HG03139 (cell line): ENCODE results near the gene SPAG6.
A peak's percentile ranks its signal among the peaks of the same experiment; 100 is the strongest.
"Not testable (repeated sequence)": the region's sequence is repeated elsewhere in the genome, so short reads cannot be mapped to it uniquely, and the experiment has no call there.

Experiments
- ATAC-seq: cut with Tn5 transposase; IDR thresholded peaks from one replicate; pipeline ENCODE4 v1.9.1; 2021; ENCODE audit not compliant: unreplicated experiment

The SPAG6 gene

DNA sequence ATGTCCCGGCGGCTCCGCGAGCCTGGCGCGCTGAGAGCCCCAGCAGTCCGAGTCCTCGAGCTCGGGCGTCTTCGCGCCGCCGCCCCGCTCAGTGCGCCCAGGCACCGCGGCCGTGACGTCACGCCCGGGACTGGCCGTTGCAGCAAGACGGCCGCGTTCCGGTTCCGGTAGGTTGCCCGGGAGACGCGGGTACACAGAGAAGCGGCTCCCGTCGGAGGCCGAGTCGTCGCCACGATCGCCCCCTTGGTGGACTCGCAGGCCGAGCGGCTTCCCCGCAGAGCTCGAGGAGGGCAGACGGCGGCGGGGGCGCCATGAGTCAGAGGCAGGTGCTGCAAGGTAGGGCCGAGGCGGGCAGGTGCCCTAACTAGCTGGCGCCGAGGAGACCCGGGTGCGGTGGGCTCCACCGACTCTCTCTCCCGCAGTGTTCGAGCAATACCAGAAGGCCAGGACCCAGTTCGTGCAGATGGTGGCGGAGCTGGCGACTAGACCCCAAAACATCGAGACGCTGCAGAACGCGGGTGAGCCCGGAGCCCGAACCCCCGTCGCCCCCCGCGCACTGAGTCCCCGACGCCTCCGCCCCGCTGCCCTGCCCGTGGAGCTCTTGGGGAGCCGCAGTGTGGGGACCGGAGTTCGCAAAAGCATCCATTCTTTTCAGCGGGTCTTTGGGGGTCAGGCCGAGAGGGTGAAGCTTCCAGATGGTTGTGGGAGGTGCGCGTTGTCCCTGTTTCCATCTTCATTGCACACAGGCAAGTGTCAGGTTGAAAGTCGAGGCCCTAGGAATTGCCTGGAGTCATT is at the start of gene SPAG6:
SPAG6 (plus strand) TSS at position 196 of the 795 bp plus-strand sequence; CDS start at position 312, 116 bp downstream.
- ATAC-seq: no peak

- ATAC-seq: no peak
Observed at GRCh38 chr10:22301193-22301592, 44.1 kb upstream of the SPAG6 start.

- ATAC-seq: no peak
Observed at GRCh38 chr10:22303461-22303860, 41.8 kb upstream of the SPAG6 start.

DNA sequence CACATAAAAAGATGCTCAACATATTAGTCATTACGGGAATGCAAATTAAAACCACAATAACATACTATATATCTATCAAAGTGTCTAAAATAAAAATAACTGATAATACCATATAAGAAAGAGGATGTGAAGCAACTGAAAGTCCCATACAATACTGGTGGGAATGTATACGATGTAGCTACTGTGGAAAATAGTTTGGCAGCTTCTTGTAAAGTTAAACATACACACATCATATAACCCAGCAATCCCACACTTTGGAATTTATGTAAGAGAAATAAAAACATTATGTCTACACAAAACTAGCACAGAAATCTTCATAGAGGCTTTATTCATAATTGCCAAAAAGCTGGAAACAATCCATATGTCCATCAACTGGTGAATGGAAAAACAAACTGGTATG is 39.6 kb upstream of the SPAG6 start:
- no peak for ATAC-seq

DNA sequence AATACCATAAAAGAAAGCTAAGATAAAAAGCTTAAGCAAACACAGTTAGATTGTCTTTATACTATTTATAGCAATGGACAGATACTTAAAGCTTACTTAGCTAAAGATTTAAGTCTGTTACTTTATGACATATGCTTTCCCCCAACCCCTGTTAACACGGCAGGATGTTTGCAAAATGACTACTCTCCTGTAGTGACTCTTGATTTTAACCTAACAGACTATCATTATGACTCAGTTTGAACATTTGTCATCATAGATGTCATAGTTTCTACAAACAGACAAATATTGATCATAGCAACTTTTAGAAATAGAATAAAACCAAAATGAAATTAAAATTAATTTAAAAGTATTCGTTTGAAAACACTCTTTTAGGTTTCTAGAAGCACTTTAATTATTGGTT is 36.9 kb upstream of the SPAG6 start:
- ATAC-seq: peak; percentile 91

GRCh38 chr10:22309180-22310000 is 35.9 kb upstream of the SPAG6 start:
- no peak for ATAC-seq

DNA sequence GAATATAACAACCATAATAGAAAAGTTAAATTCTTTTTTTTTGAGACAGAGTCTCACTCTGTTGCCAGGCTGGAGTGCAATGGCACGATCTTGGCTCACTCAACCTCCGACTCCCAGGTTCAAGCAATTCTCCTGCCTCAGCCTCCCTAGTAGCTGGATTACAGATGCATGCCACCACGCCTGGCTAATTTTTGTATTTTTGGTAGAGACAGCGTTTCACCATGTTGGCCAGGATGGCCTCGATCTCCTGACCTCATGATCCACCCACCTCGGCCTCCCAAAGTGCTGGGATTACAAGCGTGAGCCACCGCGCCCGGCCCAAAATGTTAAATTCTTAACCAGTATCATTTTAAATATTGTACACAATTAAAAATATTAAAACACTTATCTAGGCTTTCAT is 35.3 kb upstream of the SPAG6 start:
- not testable (repeated sequence) for ATAC-seq

- ATAC-seq: no peak
Observed at GRCh38 chr10:22310928-22311327, 34.4 kb upstream of the SPAG6 start.

DNA sequence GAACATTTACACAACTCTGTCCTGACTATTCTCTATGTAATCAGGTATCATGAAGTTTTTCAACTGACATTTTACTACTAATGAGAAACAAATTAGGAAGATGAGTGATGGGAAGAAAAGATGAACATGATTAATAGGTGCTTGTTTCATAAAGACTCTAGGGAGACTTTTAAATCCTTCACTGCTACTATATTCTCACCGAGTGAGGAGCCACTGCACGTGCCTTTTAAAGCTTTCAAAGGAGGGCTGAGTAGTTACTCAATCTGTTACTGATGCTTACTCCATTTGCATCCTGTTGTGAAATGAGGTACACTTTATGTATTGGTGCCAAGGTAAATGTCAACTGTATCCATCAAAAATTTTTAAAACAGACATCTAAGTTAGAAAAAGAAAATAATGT is 30.4 kb upstream of the SPAG6 start:
- no peak for ATAC-seq

DNA sequence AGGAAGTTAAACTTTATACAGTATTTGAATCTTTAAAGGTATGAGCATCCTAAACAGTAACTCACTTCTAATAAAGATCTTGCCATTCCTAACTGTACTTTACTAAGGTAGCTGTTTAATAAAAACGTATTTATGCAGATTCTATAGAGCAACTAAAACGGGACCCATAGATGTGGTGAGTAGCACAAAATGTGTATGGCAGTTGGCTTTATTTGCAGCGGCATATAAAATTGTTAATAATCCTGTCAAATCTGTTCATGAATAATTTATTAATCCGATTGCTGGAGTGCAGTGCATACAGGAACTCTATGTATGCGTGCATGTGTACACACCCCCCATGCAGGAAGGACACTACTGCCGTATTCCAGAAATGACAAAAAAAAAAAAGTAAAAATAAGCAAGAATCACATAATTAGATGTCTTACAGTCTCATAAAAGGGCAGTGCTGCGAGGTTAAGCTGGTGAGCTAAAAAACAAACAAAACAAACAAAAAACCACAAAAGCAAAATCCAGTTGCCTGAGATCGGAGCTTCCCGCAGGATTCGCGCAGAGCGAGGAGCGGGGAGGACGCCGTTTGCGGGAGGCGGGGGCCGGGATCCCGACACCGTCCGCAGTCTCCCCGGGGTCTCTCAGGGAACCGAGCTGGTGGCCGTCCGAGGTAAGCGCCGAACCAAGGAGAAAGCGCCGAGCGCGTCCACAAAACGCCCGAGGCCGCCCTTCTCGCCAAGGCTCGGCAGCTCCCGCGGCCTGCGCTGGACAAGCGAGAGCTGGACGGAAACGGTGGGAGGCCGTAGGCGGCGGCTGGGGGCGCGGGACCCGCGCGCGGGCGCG is 29.6 kb upstream of the SPAG6 start:
- ATAC-seq: peak; percentile 25

DNA sequence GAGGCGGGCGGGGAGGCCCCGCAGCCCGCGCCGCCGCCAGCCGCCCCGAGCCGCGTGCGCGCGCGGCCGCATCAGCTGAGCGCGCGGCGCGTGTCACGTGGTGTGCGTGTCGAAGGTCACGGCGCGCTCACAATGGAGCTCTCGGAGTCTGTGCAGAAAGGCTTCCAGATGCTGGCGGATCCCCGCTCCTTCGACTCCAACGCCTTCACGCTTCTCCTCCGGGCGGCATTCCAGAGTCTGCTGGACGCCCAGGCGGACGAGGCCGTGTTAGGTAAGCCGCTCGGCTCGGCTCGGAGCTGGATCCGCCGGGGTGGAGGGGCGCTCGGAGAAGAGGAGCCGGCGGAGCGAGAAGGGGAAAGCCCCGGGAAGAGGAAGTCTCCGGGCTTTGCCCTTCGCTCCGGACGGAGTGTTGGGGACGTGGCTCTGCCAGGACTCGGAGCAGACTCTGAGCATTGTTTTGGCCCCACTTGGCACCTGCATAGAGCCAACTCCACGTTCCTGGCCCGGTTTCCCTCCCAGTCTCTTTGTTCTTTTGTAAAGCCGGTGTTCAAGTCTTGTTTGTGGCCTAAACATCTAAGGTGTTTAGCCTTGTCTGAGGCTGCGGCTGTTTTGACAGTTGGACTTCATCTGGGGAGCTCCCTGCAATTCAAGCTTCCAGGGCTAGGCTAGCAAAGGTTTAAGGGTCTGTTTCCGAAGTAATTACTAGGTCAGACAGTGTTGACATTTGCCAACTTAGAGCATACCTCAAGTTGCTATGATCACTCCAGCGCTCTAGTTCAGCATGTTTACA is 28.8 kb upstream of the SPAG6 start, which contains the start of gene COMMD3:
COMMD3 (plus strand) TSS at position 103 of the 790 bp plus-strand sequence; CDS start at position 133, 30 bp downstream.
- peak; percentile 44 for ATAC-seq

- peak; percentile 20 for ATAC-seq
Observed at GRCh38 chr10:22317076-22317370, 28.3 kb upstream of the SPAG6 start.

DNA sequence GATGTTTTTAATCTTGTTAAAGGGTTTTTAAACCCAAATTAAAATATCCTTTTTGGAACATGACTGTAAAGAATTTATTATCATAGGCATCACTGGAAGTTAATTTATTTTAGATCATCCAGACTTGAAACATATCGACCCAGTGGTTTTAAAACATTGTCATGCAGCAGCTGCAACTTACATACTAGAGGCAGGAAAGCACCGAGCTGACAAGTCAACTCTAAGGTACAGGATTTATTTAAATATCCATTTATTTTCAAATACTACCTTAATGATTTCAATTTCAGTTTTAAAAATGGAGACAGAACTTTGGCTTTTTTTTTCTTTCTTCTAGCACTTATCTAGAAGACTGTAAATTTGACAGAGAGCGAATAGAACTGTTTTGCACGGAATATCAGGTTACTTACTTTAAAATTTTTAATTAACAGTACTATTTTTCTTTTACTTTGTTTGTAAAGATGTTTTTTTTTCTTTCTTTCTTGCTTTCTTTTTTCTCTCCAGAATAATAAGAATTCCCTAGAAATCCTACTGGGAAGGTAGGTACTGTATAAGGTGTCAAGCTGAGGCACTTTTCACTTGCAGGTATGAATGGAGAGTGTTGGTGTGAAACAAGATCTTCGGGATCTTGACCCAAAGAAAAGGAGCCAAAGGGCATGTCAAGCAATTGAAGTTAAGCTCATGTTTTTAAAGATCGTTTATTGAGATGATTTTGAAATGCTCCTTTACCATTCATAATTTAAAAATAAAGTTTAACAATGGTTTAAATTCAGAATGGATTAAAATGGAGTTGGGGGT is 27.3 kb upstream of the SPAG6 start:
- ATAC-seq: no peak

DNA sequence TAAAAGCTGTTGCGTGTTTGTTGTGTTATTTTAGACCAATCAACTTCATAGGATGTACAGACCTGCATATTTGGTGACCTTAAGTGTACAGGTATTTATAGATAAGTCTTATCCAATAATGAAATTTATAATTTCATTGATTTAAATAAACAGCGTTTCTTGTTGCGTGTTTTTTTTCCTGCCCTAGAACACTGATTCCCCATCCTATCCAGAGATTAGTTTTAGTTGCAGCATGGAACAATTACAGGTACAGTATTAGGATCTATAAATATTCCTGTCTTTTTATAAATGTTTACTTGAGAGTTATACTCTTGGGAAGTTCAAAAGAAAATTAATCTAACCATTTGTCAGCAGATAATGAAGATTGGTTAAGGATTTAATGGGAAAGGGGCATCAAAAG is 26.5 kb upstream of the SPAG6 start:
- ATAC-seq: no peak

- ATAC-seq: no peak
Observed at GRCh38 chr10:22319547-22319979, 25.7 kb upstream of the SPAG6 start.

GRCh38 chr10:22319980-22320558 is 25.2 kb upstream of the SPAG6 start:
- ATAC-seq: no peak

DNA sequence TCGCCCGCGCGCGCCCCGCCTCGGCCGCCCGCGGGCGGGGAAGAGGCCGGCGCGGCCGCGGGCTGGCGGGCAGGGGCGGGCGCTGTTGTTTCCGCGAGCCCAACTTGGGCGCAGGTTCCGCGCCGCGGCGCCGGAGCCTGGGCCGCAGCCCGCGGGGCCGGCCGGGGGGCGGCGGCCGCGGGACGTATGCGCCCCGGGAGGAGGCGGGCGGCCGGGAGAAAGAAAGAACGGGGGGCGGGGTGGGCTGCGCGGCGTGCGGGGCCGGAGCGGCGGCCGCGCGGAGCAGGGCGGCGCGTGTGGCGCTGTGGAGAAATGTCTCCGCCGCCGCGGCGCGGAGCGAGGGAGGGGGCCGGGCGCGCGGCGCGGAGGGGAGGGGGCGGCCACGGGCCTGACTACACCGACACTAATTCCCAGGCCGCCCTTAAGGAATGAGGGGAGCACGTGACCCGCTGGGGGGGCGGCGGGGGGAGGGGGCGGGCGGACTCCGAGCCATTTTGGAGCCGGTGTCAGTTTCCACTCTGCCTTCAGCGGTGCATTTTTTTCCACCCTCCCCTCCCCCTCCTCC is 24.6 kb upstream of the SPAG6 start, which contains the start of gene BMI1:
BMI1 (plus strand) TSS at position 509 of the 565 bp plus-strand sequence. CDS start 5,351 bp downstream, outside the sequence.
- no peak for ATAC-seq

GRCh38 chr10:22321156-22321923 is 24.0 kb upstream of the SPAG6 start:
- no peak for ATAC-seq
